ENCODE results near the gene SLC17A8.

SLC17A8 gene

GRCh38 chr12:100348657-100349454 is 8.0 kb upstream of the SLC17A8 start:
- H2BK120ac ChIP-seq (ENCODE audit: low read depth, low read length): no peak overlapping the region
- DNase-seq (ENCODE audit: low spot score): peak; percentile 15
- H2AK5ac ChIP-seq (ENCODE audit: low read depth, low read length): no peak overlapping the region
- no peak overlapping the region for H2BK5ac ChIP-seq (ENCODE audit: low read length)
- no peak overlapping the region for H4K91ac ChIP-seq (ENCODE audit: low read depth, low read length, poor library complexity)
- H3K4me3 ChIP-seq (ENCODE audit: low read length in 2 of 2): no peak overlapping the region
- H3K18ac ChIP-seq (ENCODE audit: low read length): no peak overlapping the region
- no peak overlapping the region for H3K4me2 ChIP-seq (ENCODE audit: insufficient read depth, low read length, poor library complexity, severe bottlenecking)
- H3K27me3 ChIP-seq (ENCODE audit: control insufficient read depth in 3 of 3, insufficient read depth in 3 of 3, low read depth in 1 of 3, low read length in 3 of 3): no peaks in the 10 kb centered on the region
- no peak overlapping the region for H3K9ac ChIP-seq (ENCODE audit: low read depth, low read length, poor library complexity)
- H3K79me1 ChIP-seq (ENCODE audit: low read depth, low read length): no peaks in the 10 kb centered on the region
- no peak overlapping the region for H4K8ac ChIP-seq (ENCODE audit: low read depth, low read length)
- H3K4me1 ChIP-seq (ENCODE audit: control insufficient read depth in 2 of 2, insufficient read depth in 1 of 2, low read depth in 1 of 2, low read length in 2 of 2): no peaks in the 10 kb centered on the region
- H3K36me3 ChIP-seq (replicated peaks in 1 of 2; ENCODE audit: control insufficient read depth in 2 of 2, insufficient read depth in 2 of 2, low read length in 2 of 2): no peaks in the 10 kb centered on the region
- no peak overlapping the region for H2BK15ac ChIP-seq (ENCODE audit: low read length)
- H3K23ac ChIP-seq (ENCODE audit: low read depth, low read length, poor library complexity): no peak overlapping the region
- H3K14ac ChIP-seq (ENCODE audit: low read length): no peak overlapping the region
- no peak overlapping the region for H2BK12ac ChIP-seq (ENCODE audit: low read length)
- H3K4ac ChIP-seq (ENCODE audit: low read length): no peak overlapping the region
- H2AFZ ChIP-seq (ENCODE audit: low read length): no peak overlapping the region
- H3K9me3 ChIP-seq (replicated peaks in 1 of 2; ENCODE audit: control insufficient read depth in 2 of 2, insufficient read depth in 1 of 2, low read depth in 1 of 2, low read length in 2 of 2): no peaks in the 10 kb centered on the region
- no CpG with 5 or more reads among the region's 7 CpGs for WGBS, 2 donors (ENCODE audit: extremely low coverage in 2 of 2, insufficient read length in 2 of 2, insufficient replicate concordance in 1 of 2)
- H3K27ac ChIP-seq (replicated peaks; ENCODE audit: low read length): no peak overlapping the region

GRCh38 chr12:100359248-100359647 is 2.4 kb downstream of the SLC17A8 start:
- Histone ChIP-seq H3K14ac (ENCODE audit: low read length) (no peak overlapping the region), H3K4ac (ENCODE audit: low read length) (no peak overlapping the region), H2BK5ac (ENCODE audit: low read length) (no peak overlapping the region), H3K4me3 (ENCODE audit: low read length in 2 of 2) (no peak overlapping the region), H3K23ac (ENCODE audit: low read depth, low read length, poor library complexity) (no peak overlapping the region), H3K36me3 (replicated peaks in 1 of 2; ENCODE audit: control insufficient read depth in 2 of 2, insufficient read depth in 2 of 2, low read length in 2 of 2) (no peaks in the 10 kb centered on the region), H2AK5ac (ENCODE audit: low read depth, low read length) (no peak overlapping the region), H3K18ac (ENCODE audit: low read length) (no peak overlapping the region), H2AFZ (ENCODE audit: low read length) (no peak overlapping the region), H3K9ac (ENCODE audit: low read depth, low read length, poor library complexity) (no peak overlapping the region), H3K9me3 (replicated peaks in 1 of 2; ENCODE audit: control insufficient read depth in 2 of 2, insufficient read depth in 1 of 2, low read depth in 1 of 2, low read length in 2 of 2) (no peaks in the 10 kb centered on the region), H2BK120ac (ENCODE audit: low read depth, low read length) (no peak overlapping the region), H4K8ac (ENCODE audit: low read depth, low read length) (no peak overlapping the region), H3K4me2 (ENCODE audit: insufficient read depth, low read length, poor library complexity, severe bottlenecking) (no peak overlapping the region), H3K4me1 (ENCODE audit: control insufficient read depth in 2 of 2, insufficient read depth in 1 of 2, low read depth in 1 of 2, low read length in 2 of 2) (peaks cover 0 to 2% of the 10 kb centered on the region in 2 donors), H2BK12ac (ENCODE audit: low read length) (no peak overlapping the region), H3K27ac (replicated peaks; ENCODE audit: low read length) (no peak overlapping the region), H3K27me3 (ENCODE audit: control insufficient read depth in 3 of 3, insufficient read depth in 3 of 3, low read depth in 1 of 3, low read length in 3 of 3) (peaks cover 0 to 8% (median 0%) of the 10 kb centered on the region in 3 experiments), H3K79me1 (ENCODE audit: low read depth, low read length) (no peaks in the 10 kb centered on the region), H4K91ac (ENCODE audit: low read depth, low read length, poor library complexity) (no peak overlapping the region), H2BK15ac (ENCODE audit: low read length) (no peak overlapping the region)
- DNase-seq (ENCODE audit: low spot score): no peak
- WGBS, 2 donors (ENCODE audit: extremely low coverage in 2 of 2, insufficient read length in 2 of 2, insufficient replicate concordance in 1 of 2): no CpG with 5 or more reads among the region's 3 CpGs

- H4K91ac ChIP-seq (ENCODE audit: low read depth, low read length, poor library complexity): no peak overlapping the region
- no CpG with 5 or more reads among the region's 2 CpGs for WGBS, 2 donors (ENCODE audit: extremely low coverage in 2 of 2, insufficient read length in 2 of 2, insufficient replicate concordance in 1 of 2)
- no peak overlapping the region for H2BK12ac ChIP-seq (ENCODE audit: low read length)
- no peak overlapping the region for H2AK5ac ChIP-seq (ENCODE audit: low read depth, low read length)
- H2AFZ ChIP-seq (ENCODE audit: low read length): no peak overlapping the region
- H4K8ac ChIP-seq (ENCODE audit: low read depth, low read length): no peak overlapping the region
- no peak overlapping the region for H3K4ac ChIP-seq (ENCODE audit: low read length)
- no peak overlapping the region for H3K18ac ChIP-seq (ENCODE audit: low read length)
- H3K9me3 ChIP-seq (replicated peaks in 1 of 2; ENCODE audit: control insufficient read depth in 2 of 2, insufficient read depth in 1 of 2, low read depth in 1 of 2, low read length in 2 of 2): no peaks in the 10 kb centered on the region
- no peaks in the 10 kb centered on the region for H3K79me1 ChIP-seq (ENCODE audit: low read depth, low read length)
- H2BK120ac ChIP-seq (ENCODE audit: low read depth, low read length): no peak overlapping the region
- H3K27me3 ChIP-seq (ENCODE audit: control insufficient read depth in 3 of 3, insufficient read depth in 3 of 3, low read depth in 1 of 3, low read length in 3 of 3): peaks cover 0 to 8% (median 0%) of the 10 kb centered on the region in 3 experiments
- no peak overlapping the region for H3K23ac ChIP-seq (ENCODE audit: low read depth, low read length, poor library complexity)
- no peak for DNase-seq (ENCODE audit: low spot score)
- no peaks in the 10 kb centered on the region for H3K36me3 ChIP-seq (replicated peaks in 1 of 2; ENCODE audit: control insufficient read depth in 2 of 2, insufficient read depth in 2 of 2, low read length in 2 of 2)
- peaks cover 0 to 2% of the 10 kb centered on the region in 2 donors for H3K4me1 ChIP-seq (ENCODE audit: control insufficient read depth in 2 of 2, insufficient read depth in 1 of 2, low read depth in 1 of 2, low read length in 2 of 2)
- no peak overlapping the region for H3K9ac ChIP-seq (ENCODE audit: low read depth, low read length, poor library complexity)
- H3K14ac ChIP-seq (ENCODE audit: low read length): no peak overlapping the region
- H2BK15ac ChIP-seq (ENCODE audit: low read length): no peak overlapping the region
- no peak overlapping the region for H3K4me3 ChIP-seq (ENCODE audit: low read length in 2 of 2)
- H3K27ac ChIP-seq (replicated peaks; ENCODE audit: low read length): no peak overlapping the region
- no peak overlapping the region for H2BK5ac ChIP-seq (ENCODE audit: low read length)
- H3K4me2 ChIP-seq (ENCODE audit: insufficient read depth, low read length, poor library complexity, severe bottlenecking): no peak overlapping the region
These were observed 2.9 kb downstream of the SLC17A8 start for GRCh38 chr12:100359822-100360221.

GRCh38 chr12:100360450-100360849 is 3.6 kb downstream of the SLC17A8 start:
- Histone ChIP-seq H3K79me1 (ENCODE audit: low read depth, low read length) (no peaks in the 10 kb centered on the region), H4K8ac (ENCODE audit: low read depth, low read length) (no peak overlapping the region), H3K4me3 (ENCODE audit: low read length in 2 of 2) (no peak overlapping the region), H3K9ac (ENCODE audit: low read depth, low read length, poor library complexity) (no peak overlapping the region), H3K27me3 (ENCODE audit: control insufficient read depth in 3 of 3, insufficient read depth in 3 of 3, low read depth in 1 of 3, low read length in 3 of 3) (peaks cover 0 to 5% (median 0%) of the 10 kb centered on the region in 3 experiments), H3K23ac (ENCODE audit: low read depth, low read length, poor library complexity) (no peak overlapping the region), H3K36me3 (replicated peaks in 1 of 2; ENCODE audit: control insufficient read depth in 2 of 2, insufficient read depth in 2 of 2, low read length in 2 of 2) (no peaks in the 10 kb centered on the region), H3K27ac (replicated peaks; ENCODE audit: low read length) (no peak overlapping the region), H2BK120ac (ENCODE audit: low read depth, low read length) (no peak overlapping the region), H2BK12ac (ENCODE audit: low read length) (no peak overlapping the region), H2BK5ac (ENCODE audit: low read length) (no peak overlapping the region), H2BK15ac (ENCODE audit: low read length) (no peak overlapping the region), H4K91ac (ENCODE audit: low read depth, low read length, poor library complexity) (no peak overlapping the region), H3K4ac (ENCODE audit: low read length) (no peak overlapping the region), H3K14ac (ENCODE audit: low read length) (no peak overlapping the region), H3K4me2 (ENCODE audit: insufficient read depth, low read length, poor library complexity, severe bottlenecking) (no peak overlapping the region), H3K4me1 (ENCODE audit: control insufficient read depth in 2 of 2, insufficient read depth in 1 of 2, low read depth in 1 of 2, low read length in 2 of 2) (peaks cover 0 to 2% of the 10 kb centered on the region in 2 donors), H3K18ac (ENCODE audit: low read length) (no peak overlapping the region), H2AK5ac (ENCODE audit: low read depth, low read length) (no peak overlapping the region), H3K9me3 (replicated peaks in 1 of 2; ENCODE audit: control insufficient read depth in 2 of 2, insufficient read depth in 1 of 2, low read depth in 1 of 2, low read length in 2 of 2) (no peaks in the 10 kb centered on the region), H2AFZ (ENCODE audit: low read length) (no peak overlapping the region)
- DNase-seq (ENCODE audit: low spot score): no peak

Data from neuronal stem cell (in vitro differentiated cells).